HG02840 (cell line): ENCODE measurements around the gene ACTMAP.
"Not testable (repeated sequence)": the region's sequence is repeated elsewhere in the genome, so short reads cannot be mapped to it uniquely, and the experiment has no call there.

Experiments used
- ATAC-seq: cut with Tn5 transposase; IDR thresholded peaks from one replicate; pipeline ENCODE4 v1.9.1; 2021; ENCODE audit warnings: mild to moderate bottlenecking, moderate library complexity, moderate number of reproducible peaks; ENCODE audit not compliant: unreplicated experiment, low FRiP score

ACTMAP gene

DNA sequence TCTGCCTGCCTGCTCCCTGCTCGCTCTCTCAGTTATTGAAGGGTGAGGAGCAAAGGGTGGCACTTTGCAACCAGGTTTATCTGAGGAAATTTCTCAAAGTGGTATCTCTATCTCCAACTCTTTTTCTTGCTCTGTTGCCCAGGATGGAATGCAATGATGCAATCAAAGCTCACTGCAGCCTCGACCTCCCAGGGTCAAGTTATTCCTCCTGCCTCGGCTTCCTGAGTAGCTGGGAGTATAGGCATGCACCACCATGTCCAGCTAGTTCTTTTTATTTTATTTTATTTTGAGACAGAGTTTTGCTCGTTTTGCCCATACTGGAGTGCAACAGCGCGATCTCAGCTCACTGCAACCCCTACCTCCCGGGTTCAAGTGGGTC lies 4.9 kb downstream of the ACTMAP start:
- no peak for ATAC-seq

DNA sequence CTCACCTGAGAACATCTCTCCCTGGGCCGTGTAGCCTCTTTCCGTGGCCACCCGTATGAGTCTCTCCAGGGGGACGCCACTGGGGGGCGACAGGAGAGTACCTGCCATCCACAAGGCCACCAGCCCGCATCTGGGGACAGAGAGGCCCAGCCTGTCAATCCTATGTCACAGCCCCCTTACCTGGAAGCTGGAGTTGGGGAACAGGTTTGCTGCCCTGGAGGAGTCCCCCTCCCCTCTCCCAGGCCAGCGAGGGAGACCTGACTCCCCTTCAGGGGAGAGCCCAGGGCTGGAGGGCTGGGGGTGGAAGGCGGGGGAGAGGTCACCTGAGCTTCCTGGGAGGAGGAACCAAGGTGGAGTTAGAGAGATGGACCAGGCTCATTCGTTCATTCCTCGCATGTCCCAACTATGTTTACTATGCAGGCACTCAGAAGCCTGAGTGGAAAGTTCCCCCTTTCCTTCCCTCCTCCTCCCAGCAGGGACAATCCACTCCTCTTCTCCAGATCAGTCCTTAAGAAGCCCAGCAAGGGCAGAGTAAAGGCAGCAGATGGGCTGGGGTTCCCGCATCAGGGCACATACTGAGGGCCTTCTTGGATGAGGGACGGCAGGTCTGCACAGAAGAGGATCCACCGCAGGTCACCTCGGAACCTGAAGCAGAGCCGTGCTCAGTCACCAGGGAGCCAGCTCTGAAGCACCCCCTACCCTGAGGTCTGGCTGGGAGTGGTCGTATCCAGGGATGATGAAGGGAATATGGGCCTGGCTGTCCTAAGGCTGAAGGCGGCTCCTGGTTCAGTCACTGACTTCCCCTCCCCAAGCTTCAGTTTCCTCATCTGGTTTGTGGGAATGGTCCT lies 5.5 kb downstream of the ACTMAP start:
- ATAC-seq, result no peak

DNA sequence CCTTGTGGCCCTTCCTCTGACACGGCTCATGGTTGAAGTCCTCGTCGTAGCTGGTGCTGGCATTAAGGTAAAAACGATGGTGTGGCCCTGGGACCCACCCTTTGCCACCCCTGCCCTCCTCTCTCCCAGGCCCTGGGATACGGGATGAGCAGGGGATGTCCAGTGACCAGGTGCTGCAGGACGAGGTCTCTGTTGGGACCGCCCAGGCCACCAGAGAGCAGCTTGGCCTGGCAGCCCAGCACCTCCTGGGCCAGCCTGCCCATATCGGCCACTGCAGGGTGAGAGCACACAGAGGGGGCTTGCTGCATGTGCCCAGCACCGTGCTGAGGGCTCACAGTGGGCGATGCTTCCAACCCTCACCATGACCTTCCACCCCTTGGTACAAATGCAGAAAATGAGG lies 6.4 kb downstream of the ACTMAP start:
- no peak for ATAC-seq

DNA sequence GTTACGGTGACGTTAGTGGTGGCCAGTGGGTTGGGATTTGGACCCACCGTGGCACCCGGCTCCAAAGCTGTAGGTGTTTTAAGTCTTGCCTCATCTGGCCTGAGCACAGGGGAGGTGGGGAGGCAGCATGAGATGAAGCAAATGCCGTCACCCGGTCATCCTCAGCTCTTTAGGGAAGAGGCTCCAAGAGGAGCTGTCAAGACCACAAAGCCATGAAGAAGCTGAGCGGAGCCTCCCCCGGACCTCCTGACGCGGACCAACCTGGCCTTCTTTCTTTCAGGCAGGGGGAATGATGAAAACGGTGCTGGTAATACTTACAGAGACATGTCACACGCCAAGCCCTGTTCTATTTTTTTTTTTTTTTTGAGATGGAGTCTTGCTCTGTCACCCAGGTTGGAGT lies 7.4 kb downstream of the ACTMAP start:
- no peak for ATAC-seq

DNA sequence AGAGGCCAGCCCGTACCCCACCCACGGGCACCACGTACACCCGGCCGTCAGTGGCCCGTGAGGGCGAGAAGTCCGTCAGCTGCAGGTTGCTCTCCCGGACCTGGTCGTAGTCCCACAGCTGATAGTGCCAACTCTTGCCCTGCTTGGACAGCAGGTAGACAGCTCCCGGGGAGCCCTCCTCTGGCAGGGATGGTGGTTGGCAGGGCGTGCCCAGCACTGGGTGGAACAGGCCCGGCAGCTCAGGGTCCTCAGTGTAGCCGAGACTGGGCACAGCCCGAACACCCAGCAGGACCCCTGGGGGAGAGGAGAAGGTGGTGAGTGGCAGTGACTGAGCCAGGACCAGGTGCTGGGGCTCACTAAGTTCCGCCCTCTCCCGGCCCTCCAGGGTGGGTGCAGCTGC lies 7.8 kb downstream of the ACTMAP start:
- no peak for ATAC-seq

DNA sequence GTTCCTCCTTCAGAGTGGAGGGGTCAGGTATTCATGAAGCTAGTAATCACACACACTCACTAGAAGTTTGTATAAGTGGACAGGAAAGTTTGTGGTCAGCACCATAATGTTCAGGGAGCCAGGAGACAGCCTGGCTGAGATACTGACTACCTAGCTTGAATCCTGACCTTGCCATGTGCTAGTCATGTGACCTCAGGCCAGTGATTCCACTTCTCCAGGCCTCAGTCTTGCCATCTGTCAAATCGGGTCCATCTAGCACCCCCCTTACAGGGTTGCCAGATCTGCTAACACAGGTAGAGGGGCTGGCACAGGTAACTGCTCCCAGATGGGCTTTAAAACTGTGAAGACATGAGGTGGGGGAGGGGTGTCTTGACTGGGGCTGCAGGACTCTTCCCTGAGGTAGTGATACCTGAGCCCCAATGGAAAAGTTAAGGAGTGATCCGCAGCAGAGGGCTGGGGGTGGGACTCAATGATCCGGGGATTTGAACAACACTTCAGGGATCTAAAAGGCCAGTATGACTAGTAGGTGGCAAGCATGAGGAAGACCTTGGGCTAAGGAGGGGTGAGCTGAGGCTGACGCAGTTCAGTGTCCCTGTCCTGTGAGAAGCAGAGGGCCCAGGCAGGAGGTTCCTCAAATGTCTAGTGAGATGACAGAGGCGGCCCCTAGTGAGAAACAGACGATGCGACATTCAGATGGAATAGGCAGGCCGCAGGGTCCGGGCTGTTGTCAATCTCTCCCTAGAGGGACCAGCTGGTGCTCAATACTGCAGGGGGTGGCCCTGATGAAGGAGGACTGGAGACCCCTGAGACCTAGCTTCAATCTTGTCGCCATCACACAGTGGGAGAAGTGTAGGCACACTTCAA lies 8.5 kb downstream of the ACTMAP start:
- no peak for ATAC-seq

DNA sequence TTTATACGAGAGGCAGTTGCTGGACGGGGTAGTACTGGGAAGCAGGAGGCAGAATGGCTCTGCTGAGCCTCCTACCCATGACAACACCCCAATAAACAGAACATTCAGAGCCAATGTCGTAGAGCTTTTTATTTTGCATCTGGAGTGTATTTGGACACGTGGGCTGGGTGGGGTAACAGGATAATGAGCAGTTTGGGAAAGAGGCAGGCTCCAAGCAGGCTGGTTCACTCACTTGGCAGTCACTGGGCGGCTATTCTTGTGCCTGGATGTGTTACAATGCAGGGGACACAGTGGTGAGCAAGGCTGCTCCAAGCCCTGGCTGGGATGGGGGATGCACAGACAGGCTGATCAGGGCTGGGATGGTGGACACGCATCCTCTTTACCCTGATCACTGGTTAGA lies 9.5 kb downstream of the ACTMAP start:
- ATAC-seq, result no peak

DNA sequence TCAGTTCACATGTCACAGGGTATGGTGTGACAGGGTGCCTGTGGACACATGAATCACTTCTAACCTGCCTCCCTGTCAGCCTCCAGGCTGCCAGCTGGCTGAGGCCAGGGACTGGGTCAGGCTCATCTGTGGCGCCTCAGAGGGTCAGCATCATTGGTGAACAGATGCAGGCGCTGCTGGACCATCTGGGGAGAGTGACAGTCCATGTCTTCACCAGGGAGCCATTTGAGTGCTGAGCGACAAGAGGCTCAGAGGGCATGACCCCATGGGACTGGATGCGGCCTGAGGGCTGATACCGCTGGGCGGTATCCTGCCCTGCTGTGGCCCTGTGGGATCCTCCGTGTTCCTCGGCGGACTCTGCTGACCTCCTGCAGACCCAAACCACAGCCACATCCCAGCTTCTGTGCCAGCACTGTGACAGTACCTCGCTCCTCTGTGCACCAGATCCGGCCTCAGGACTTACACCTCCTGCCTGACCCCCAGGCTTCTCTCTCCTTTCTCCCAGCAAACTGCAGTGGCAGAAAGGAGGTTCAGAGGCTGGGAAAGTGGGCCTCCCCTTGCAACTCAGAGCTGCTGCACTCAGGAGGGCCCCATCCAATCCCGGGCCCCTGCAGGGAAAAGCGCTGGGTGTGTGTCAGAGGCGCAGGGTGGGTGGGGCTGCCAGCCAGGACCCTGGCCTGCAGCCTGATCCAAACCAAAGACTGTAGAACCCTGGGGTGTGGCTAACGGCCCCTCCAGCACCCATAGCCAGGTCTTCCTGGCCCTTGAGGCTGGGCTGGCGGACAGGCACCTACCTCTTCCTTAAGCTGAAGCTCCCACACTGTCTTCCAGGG lies 10.2 kb downstream of the ACTMAP start:
- ATAC-seq, result no peak

DNA sequence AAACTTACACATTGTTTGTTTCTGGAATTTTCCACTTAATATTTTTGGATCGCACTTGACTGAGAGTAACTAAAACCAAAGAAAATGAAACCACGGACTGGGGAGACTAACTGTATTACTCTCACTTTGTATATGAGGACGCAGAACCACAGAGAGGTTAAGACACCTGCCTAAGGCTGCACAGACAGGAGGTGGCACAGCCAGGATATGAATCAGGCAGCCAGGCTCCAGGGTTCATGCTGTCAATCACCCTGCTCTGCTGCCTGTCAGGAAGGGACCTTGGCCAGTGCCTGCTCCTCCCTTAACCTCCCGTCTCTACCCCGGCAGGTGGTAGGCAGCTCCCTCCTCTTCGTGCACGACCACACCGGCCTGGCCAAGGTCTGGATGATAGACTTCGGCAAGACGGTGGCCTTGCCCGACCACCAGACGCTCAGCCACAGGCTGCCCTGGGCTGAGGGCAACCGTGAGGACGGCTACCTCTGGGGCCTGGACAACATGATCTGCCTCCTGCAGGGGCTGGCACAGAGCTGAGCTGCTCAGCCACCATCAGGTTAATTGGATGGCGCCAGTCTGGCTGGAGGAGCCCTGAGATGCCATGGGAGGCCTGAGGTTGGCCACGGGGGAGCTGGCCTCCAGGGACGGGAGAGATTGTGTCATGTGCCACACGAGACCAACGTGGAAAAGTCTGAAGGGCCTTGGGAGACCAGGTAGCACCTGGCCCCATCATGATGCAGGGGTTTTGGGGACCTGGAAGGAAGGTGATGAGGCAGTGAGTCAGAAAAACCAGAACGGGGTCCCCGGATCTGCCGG lies 11.0 kb downstream of the ACTMAP start:
- no peak for ATAC-seq

DNA sequence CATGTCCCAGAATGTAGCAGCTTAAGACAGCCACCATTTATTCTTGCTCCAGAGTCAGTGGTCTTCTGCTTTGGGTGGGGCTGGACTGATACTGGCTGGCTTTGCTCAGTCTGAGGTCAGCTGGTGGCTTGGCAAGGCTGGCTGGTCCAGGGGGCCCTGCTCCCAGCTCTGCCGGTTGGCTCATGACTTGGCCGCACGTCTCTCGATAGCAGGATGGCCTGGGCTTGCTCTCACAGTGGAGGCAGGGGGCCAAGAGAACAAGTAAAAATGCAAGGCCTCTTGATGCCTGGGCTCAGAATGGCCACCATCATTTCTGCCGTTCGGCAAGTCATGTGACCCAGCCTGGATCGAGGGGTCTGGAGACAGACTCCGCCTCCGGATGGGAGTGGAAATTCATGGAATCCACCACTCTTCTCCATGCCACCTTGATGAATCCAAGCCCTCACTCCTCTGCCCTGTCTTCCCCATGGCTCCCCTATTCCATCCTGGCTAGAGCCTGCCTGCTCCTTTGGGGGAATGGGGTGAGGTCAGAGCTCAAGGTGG lies 13.1 kb downstream of the ACTMAP start:
- no peak for ATAC-seq

DNA sequence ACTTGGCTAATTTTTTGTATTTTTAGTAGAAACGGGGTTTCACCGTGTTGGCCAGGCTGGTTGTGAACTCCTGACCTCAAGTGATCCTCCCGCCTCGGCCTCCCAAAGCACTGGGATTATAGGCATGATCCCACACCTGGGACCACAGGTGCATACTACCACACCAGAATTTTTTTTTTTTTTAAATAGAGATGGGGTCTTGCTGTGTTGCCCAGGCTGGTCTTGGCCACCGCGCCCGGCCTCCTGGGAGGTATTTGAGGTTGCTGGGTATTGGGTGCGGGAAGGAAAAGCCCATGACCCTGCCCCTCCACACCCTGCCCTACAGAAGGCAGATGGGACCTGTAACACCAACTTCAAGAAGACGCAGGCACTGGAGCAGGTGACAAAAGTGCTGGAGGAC lies 13.6 kb downstream of the ACTMAP start:
- no peak for ATAC-seq

DNA sequence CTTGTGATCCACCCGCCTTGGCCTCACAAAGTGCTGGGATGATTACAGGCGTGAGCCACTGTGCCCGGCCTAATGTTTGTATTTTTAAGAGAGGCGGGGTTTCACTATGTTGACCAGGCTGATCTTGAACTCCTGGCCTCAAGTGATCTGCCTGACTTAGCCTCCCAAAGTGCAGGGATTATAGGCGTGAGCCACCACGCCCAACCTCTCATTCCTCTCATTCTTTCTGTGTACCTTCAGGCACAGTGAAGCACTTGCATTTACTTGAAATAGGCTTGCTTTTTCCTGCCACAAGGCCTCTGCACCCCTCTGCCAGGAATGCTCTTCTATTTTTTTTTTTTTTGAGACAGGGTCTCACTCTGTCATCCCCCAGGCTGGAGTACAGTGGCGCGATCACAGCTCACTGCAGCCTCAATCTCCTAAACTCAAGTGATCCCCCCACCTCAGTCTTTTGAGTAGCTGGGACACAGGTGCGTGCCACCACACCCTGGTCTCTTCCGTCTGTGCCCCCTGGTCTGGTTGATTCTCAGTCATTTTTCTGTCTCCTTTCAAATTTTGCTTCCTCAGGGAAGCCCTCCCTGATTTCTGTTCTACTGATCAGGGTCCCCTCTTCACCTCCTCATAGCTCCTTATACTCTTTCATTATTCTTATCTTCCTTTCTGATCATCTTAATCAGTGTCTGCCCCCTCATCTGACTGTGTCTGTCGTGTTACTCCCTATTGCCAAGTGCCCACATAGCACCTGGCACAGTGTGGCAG lies 15.1 kb downstream of the ACTMAP start:
- ATAC-seq, result no peak

DNA sequence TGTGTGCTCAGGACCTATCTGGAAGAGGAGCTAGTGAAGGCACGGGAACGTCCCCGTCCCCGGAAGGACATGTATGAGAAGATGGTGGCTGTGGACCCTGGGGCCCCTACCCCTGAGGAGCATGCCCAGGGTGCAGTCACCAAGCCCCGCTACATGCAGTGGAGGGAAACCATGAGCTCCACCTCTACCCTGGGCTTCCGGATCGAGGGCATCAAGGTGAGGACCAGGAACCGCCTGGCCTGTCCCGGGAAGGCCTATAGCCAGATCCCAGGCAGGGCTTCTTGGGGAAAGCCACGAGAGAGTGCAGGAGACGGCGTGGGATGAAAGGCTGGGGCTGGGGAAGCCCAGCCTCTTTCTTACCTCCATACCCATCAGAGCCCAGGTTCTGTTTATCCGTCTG lies 17.1 kb downstream of the ACTMAP start:
- no peak for ATAC-seq

DNA sequence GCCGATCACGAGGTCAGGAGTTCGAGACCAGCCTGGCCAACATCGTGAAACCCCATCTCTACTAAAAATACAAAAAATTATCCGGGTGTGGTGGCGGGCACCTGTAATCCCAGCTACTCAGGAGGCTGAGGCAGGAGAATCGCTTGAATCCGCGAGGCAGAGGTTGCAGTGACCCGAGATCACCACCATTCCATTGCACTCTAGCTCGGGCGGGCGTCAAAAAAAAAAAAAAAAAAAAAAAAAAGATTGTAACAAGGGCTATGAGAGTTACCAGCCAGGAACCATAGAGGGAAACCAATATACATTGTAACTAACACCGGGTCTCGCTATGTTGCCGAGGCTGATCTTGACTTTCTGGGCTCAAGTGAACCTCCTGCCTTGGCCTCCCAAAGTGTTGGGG lies 18.0 kb downstream of the ACTMAP start:
- not testable (repeated sequence) for ATAC-seq

DNA sequence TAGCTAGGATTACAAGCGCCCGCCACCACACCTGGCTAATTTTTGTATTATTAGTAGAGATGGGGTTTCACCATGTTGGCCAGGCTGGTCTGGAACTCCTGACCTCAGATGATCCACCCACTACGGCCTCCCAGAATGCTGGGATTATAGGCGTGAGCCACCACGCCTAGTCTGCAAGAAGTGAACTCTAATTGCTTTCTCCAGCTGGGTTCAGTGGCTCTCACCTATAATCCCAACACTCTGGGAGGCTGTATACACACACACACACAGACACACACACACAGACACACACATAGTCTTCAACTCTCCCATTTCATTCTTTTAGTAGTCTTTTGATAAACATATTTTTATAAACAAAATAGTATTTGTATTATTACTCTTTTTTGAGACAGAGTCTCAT lies 20.2 kb downstream of the ACTMAP start:
- ATAC-seq, result not testable (repeated sequence)

DNA sequence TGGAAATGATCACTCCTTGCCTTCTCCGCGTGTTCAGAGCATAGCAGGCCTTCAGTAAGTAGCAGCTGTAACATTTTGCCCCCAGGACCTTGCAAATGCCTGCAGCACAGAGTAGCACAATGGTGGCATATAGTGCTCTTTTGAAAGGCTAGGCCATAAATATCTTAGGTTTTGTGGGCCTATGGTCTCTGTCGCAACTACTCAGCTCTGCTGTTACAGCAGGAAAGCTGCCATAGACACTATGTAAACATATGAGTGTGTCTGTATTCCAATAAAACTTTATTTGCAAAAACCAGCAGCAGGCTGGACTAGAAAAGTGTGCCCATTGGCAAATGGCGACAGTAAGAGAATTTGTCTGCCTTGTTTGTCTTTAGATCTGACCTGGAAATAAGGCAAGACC lies 24.0 kb downstream of the ACTMAP start:
- no peak for ATAC-seq

DNA sequence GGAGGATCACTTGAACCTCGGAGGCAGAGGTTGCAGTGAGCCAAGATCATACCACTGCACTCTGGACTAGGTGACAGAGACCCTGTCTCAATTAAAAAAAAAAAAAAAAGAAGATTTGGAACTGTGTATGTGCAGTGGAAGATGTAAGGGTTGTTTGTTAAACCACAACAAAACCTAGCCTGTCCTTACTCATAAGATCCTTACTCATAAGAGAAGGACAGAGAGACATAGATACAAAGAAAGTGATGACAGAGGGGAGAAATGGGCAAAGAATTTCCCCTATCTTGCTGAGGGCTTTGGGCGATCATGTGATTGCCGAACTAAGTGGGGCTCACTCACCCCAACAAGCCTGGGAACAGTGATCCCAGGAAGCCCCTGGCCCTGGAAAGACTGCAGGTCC lies 25.4 kb downstream of the ACTMAP start:
- ATAC-seq, result no peak

DNA sequence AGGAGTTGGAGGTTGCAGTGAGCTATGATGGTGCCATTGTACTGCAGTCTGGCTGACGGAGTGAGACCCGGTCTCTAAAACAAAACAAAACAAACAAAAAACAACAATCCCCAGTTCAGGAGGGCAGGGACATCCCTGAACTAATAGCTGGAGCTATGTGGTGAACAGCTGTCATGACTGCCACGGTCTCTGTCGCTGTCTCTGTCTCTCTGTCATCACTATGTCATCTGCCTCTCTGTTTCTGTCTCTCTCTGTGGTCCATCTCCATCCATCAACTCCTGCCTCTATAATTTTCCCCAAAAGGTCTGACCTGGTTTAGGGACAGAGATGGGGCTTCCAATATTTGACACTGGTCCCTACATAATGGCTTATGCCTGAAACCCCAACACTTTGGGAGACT lies 26.0 kb downstream of the ACTMAP start:
- no peak for ATAC-seq

DNA sequence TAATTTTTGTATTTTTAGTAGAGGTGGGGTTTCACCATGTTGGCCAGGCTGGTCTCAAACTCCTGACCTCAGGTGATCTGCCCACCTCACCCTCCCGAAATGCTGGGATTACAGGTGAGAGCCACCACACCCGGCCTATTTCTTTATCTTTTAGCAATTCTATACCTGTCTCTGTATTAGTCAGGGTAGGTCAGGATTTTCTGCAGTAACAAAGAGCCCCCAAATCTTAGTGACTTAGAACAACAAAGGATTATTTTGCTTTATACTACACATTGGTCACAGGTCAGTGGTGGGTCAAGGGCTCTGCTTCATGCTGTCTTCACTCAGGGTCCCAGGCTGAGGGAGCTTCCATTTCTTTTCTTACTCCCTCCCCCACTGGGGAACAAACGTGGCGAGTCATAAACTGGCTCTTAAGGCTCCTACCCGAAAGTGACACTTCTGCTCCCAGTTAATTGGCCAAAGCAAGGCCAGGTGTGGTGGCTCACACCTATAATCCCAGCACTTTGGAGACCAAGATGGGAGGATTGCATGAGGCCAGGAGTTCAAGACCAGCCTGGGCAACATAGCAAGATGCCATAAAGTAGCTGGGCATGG lies 26.5 kb downstream of the ACTMAP start:
- no peak for ATAC-seq
